ENCODE measurements around the gene ZNF264.
"Not testable (repeated sequence)": the region's sequence is repeated elsewhere in the genome, so short reads cannot be mapped to it uniquely, and the experiment has no call there.

The ZNF264 gene

GRCh38 chr19:57191141-57192076, at the start of gene ZNF264:
ZNF264 (plus strand) TSS chr19:57191500; CDS start chr19:57191914, 414 bp downstream.
- peak; percentile 49 for DNase-seq (ENCODE audit: low spot score)

- DNase-seq (ENCODE audit: low spot score), result no peak
These were observed 49.6 kb upstream of the ZNF264 start for GRCh38 chr19:57141699-57142098.

- no peak for DNase-seq (ENCODE audit: low spot score)
These were observed 38.4 kb upstream of the ZNF264 start for GRCh38 chr19:57152921-57153320.

- no peak for DNase-seq (ENCODE audit: low spot score)
These were observed 29.2 kb upstream of the ZNF264 start for GRCh38 chr19:57161985-57162539.

- DNase-seq (ENCODE audit: low spot score), result no peak
These were observed 25.5 kb upstream of the ZNF264 start for GRCh38 chr19:57165846-57166245.

- no peak for DNase-seq (ENCODE audit: low spot score)
These were observed 23.9 kb upstream of the ZNF264 start, which contains the start of gene DUXA for GRCh38 chr19:57167385-57167784. DUXA (minus strand) TSS chr19:57167485; CDS start chr19:57167443, 42 bp downstream.

GRCh38 chr19:57171551-57172081, 19.7 kb upstream of the ZNF264 start:
- no peak for DNase-seq (ENCODE audit: low spot score)

GRCh38 chr19:57190301-57190700, 999 bp upstream of the ZNF264 start:
- no peak for DNase-seq (ENCODE audit: low spot score)

- no peak for DNase-seq (ENCODE audit: low spot score)
These were observed 749 bp downstream of the ZNF264 start for GRCh38 chr19:57192077-57192420.

- DNase-seq (ENCODE audit: low spot score), result no peak
These were observed 1.7 kb downstream of the ZNF264 start for GRCh38 chr19:57192993-57193392.

- DNase-seq (ENCODE audit: low spot score), result not testable (repeated sequence)
These were observed 6.6 kb downstream of the ZNF264 start for GRCh38 chr19:57197874-57198273.

- DNase-seq (ENCODE audit: low spot score), result no peak
These were observed 10.9 kb downstream of the ZNF264 start for GRCh38 chr19:57202160-57202559.

- DNase-seq (ENCODE audit: low spot score), result no peak
These were observed 19.1 kb downstream of the ZNF264 start for GRCh38 chr19:57210381-57210780.

GRCh38 chr19:57212109-57212508, 20.8 kb downstream of the ZNF264 start:
- no peak for DNase-seq (ENCODE audit: low spot score)

GRCh38 chr19:57227502-57227901, 36.2 kb downstream of the ZNF264 start:
- no peak for DNase-seq (ENCODE audit: low spot score)

GRCh38 chr19:57231686-57232085, 40.4 kb downstream of the ZNF264 start:
- no peak for DNase-seq (ENCODE audit: low spot score)

- no peak for DNase-seq (ENCODE audit: low spot score)
These were observed 41.9 kb downstream of the ZNF264 start for GRCh38 chr19:57233207-57233606.

- DNase-seq (ENCODE audit: low spot score), result no peak
These were observed 48.6 kb downstream of the ZNF264 start for GRCh38 chr19:57239982-57240310.

- DNase-seq (ENCODE audit: low spot score), result peak; percentile 96
These were observed 49.2 kb downstream of the ZNF264 start, which contains the start of gene ZNF805 for GRCh38 chr19:57240311-57241090. ZNF805 (plus strand) TSS chr19:57240632; CDS start chr19:57240892, 260 bp downstream.

GRCh38 chr19:57241176-57241575, 49.9 kb downstream of the ZNF264 start:
- DNase-seq (ENCODE audit: low spot score), result no peak

GRCh38 chr19:57242821-57243220, 51.5 kb downstream of the ZNF264 start:
- no peak for DNase-seq (ENCODE audit: low spot score)

GRCh38 chr19:57244513-57244912, 53.2 kb downstream of the ZNF264 start:
- no peak for DNase-seq (ENCODE audit: low spot score)
